Tibial artery (tissue), 4 donors: ENCODE data around the gene TNNC2.
A peak's percentile ranks its signal among the peaks of the same experiment; 100 is the strongest.

Experiments
- DNase-seq, 2 donors: peaks; one replicate each; pipeline ENCODE4 v3.0.0-alpha.2; 2019
- H3K27ac ChIP-seq, 2 donors: fragments of 200-600 bp; sonication (generic) in 1 of 2; 1 replicate in 1 of 2; 2 replicates in 1 of 2; pipeline ENCODE4 v1.5.1; 2018 to 2019; ENCODE audit warnings: mild to moderate bottlenecking in 1 of 2
- H3K27me3 ChIP-seq, 2 donors: fragments of 200-600 bp; sonication (generic) in 1 of 2; one replicate each; pipeline versions ENCODE4 v1.5.1 to v1.6.0; 2016 to 2019
- H3K36me3 ChIP-seq, 3 donors: fragments of 200-600 bp; sonication (generic) in 2 of 3; one replicate each; pipeline ENCODE4 v1.5.1; 2016 to 2019; ENCODE audit warnings: mild to moderate bottlenecking in 2 of 3
- H3K4me1 ChIP-seq, 4 donors: fragments of 200-600 bp; sonication (generic) in 2 of 4; 1 replicate in 3 of 4; 2 replicates in 1 of 4; pipeline ENCODE4 v1.5.1; 2016 to 2019
- H3K4me3 ChIP-seq, 2 donors: fragments of 200-600 bp; sonication (generic) in 1 of 2; 1 replicate in 1 of 2; 2 replicates in 1 of 2; pipeline ENCODE4 v1.5.1; 2018 to 2019; ENCODE audit warnings: mild to moderate bottlenecking in 2 of 2
- H3K9me3 ChIP-seq, 3 donors: fragments of 200-600 bp; sonication (generic) in 1 of 3; one replicate each; pipeline ENCODE4 v1.5.1; 2016 to 2019
- intact Hi-C: fragments of 100-400 bp; cut with DNase I; formaldehyde crosslinking; loops from one replicate; pipeline ENCODE4 v1.15.0; 2023; ENCODE audit warnings: low total_unique reads
- TF ChIP-seq, protein P1 (sequence below), 2 experiments: fragments of 200-600 bp in 1 of 2; fragments of 450-650 bp in 1 of 2; IDR thresholded peaks; one replicate each; pipeline ENCODE4 v1.5.1; 2017 to 2019; ENCODE audit warnings: antibody characterized with exemption in 2 of 2, mild to moderate bottlenecking in 1 of 2, moderate library complexity in 1 of 2

Gene TNNC2

DNA sequence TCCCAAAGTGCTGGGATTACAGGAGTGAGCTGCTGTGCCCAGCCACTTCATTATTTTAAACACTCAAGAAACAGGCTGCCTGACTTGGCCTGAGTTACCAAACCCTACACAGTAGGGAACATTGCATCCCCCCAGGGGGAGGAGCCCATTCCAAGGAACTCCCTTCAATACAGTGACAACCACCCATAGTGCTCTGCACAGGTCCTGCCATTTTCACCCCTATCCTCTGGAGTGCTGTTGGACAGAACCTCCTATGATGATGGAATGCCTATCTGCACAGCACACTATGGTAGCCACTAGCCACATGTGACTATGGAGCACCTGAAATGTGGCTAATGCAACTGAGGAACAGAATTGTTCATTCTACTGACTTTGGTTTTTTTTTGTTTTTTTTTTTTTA, 18.3 kb upstream of the TNNC2 start:
- TF ChIP-seq, protein P1, sequence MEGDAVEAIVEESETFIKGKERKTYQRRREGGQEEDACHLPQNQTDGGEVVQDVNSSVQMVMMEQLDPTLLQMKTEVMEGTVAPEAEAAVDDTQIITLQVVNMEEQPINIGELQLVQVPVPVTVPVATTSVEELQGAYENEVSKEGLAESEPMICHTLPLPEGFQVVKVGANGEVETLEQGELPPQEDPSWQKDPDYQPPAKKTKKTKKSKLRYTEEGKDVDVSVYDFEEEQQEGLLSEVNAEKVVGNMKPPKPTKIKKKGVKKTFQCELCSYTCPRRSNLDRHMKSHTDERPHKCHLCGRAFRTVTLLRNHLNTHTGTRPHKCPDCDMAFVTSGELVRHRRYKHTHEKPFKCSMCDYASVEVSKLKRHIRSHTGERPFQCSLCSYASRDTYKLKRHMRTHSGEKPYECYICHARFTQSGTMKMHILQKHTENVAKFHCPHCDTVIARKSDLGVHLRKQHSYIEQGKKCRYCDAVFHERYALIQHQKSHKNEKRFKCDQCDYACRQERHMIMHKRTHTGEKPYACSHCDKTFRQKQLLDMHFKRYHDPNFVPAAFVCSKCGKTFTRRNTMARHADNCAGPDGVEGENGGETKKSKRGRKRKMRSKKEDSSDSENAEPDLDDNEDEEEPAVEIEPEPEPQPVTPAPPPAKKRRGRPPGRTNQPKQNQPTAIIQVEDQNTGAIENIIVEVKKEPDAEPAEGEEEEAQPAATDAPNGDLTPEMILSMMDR (IDR thresholded peaks at IDR 0.05) = no peak
- intact Hi-C loops = no loop called here
- H3K4me1 ChIP-seq = peaks cover 0 to 31% (median 6%) of the 10 kb centered on the region in 4 donors
- H3K36me3 ChIP-seq = peaks cover 46 to 89% (median 69%) of the 10 kb centered on the region in 3 donors
- H3K9me3 ChIP-seq = no peaks in the 10 kb centered on the region
- peak overlapping the region in 1 of 2 donors; percentile 27 for H3K27ac ChIP-seq
- no peaks in the 10 kb centered on the region for H3K27me3 ChIP-seq
- DNase-seq = no peak
- no peak overlapping the region for H3K4me3 ChIP-seq

DNA sequence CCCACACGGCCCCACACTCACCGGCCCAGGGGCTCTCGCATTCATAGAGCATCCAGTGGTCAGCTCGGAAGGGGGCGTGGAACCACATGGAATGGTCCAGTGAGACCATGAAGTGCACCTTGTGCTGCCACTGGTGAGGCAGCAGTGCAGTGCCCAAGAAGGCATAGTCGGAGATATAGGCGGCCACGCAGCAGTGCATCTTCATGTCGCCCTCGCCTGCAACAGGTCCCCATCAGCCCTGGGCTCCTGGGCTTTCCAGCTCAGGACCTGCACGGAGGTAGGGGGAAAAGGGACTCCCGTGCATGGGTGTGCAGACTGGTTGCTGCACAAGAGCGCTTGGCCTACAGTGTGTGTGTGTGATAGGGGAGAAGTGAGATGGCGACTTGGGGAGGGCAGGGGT, 16.4 kb upstream of the TNNC2 start:
- no peaks in the 10 kb centered on the region for H3K9me3 ChIP-seq
- no peak for DNase-seq
- peak overlapping the region in 1 of 2 donors; percentile 44 for H3K27ac ChIP-seq
- TF ChIP-seq, protein P1 (IDR thresholded peaks at IDR 0.05) = no peak
- peaks cover 43 to 98% (median 76%) of the 10 kb centered on the region in 3 donors for H3K36me3 ChIP-seq
- intact Hi-C loops = no loop called here
- H3K27me3 ChIP-seq = no peaks in the 10 kb centered on the region
- H3K4me1 ChIP-seq = peaks cover 0 to 40% (median 6%) of the 10 kb centered on the region in 4 donors
- no peak overlapping the region for H3K4me3 ChIP-seq

DNA sequence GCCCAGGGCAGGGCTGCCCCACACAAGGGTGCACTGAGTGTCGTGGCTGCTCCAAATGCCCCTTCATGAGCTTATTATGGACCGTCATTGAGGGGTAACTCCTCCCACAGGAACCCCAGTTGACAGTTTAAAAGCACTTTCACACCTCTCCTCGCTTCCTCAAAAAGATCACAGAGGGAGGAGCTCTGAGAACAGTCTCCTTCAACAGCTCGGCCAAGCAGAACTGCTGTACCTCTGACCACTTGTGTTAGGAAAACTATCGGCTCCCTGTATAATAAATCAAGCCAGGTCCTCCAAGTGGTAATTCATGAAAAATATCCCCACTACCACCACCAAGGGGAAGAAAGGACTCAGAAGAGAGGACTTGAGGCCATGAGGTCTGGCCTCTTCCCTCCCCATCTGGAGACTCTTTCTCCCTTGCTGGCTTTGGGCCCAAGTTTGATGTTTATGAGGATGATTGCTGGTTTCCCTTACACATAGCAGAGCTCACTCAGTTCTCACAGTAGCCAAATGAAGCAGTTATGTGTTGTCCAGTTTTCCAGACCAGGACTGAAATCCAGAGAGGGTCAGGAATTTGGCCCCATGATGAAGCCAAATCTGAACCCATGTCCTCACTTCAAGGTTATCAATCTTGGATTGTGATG, 15.2 kb upstream of the TNNC2 start:
- Histone ChIP-seq H3K4me1 (peaks cover 0 to 50% (median 6%) of the 10 kb centered on the region in 4 donors), H3K36me3 (peaks cover 36 to 93% (median 75%) of the 10 kb centered on the region in 3 donors), H3K27me3 (no peaks in the 10 kb centered on the region), H3K9me3 (no peaks in the 10 kb centered on the region), H3K4me3 (no peak overlapping the region), H3K27ac (peak overlapping the region; percentile 33 to 44)
- TF ChIP-seq, protein P1 (IDR thresholded peaks at IDR 0.05) = no peak
- DNase-seq = no peak
- intact Hi-C loops = no loop called here

DNA sequence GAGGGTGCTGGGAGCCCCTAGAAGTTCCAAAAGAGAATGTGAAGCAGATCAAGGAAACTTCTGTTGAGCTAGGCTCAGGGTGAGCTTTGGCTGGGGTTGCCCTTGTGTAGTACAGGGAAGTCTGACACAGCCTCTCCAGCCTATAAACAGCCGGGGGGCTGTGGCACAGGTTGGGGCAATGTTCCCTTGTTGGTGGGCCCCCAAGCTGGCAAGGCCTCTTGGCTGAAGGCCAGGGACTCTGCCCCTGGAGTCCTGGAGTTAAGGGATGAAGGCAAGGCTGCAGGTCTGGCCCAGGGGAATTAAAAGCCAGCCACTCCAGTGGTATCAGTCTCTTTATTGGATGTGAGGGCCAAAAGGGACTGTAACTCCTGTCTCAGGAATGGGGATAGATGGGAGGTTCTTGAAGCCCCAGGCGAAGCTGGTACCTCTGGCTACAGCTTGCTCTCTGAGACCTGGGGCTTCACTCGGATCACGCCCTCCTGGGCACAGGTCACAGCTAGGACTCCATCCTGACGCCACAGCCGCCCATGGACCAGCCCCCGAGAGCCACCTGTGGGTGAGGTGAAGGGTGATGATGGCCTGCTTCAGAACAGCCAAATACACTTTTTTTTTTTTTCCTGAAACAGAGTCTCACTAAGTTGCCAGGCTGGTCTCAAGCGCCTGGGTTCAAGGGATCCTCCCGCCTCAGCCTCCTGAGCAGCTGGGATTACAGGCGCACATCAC, 14.5 kb upstream of the TNNC2 start:
- peak overlapping the region; percentile 33 to 44 for H3K27ac ChIP-seq
- TF ChIP-seq, protein P1 (IDR thresholded peaks at IDR 0.05) = no peak
- DNase-seq = no peak
- no peaks in the 10 kb centered on the region for H3K27me3 ChIP-seq
- no peaks in the 10 kb centered on the region for H3K9me3 ChIP-seq
- peaks cover 0 to 57% (median 11%) of the 10 kb centered on the region in 4 donors for H3K4me1 ChIP-seq
- H3K4me3 ChIP-seq = no peak overlapping the region
- peaks cover 42 to 86% (median 69%) of the 10 kb centered on the region in 3 donors for H3K36me3 ChIP-seq
- intact Hi-C loops = no loop called here

DNA sequence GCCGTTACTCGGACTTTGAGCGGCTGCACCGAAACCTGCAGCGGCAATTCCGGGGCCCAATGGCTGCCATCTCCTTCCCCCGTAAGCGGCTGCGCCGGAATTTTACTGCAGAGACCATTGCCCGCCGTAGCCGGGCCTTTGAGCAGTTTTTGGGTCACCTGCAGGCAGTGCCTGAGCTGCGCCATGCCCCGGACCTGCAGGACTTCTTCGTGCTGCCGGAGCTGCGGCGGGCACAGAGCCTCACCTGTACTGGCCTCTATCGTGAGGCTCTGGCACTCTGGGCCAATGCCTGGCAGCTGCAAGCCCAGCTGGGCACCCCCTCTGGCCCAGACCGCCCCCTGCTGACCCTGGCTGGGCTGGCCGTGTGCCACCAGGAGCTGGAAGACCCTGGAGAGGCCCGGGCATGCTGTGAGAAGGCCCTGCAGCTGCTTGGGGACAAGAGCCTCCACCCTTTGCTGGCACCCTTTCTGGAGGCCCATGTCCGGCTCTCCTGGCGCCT, 13.6 kb upstream of the TNNC2 start:
- no peak for DNase-seq
- peaks cover 42 to 78% (median 61%) of the 10 kb centered on the region in 3 donors for H3K36me3 ChIP-seq
- intact Hi-C loops = no loop called here

More for the DNA sequence above, 13.6 kb upstream of the TNNC2 start:
- no peak overlapping the region for H3K4me3 ChIP-seq
- peaks cover 0 to 63% (median 15%) of the 10 kb centered on the region in 4 donors for H3K4me1 ChIP-seq
- no peaks in the 10 kb centered on the region for H3K9me3 ChIP-seq
- no peaks in the 10 kb centered on the region for H3K27me3 ChIP-seq
- H3K27ac ChIP-seq = peak overlapping the region; percentile 8 to 44
- TF ChIP-seq, protein P1 (IDR thresholded peaks at IDR 0.05) = no peak
